ENCODE data around the gene RPS6KA5.
"Not testable (repeated sequence)": the region's sequence is repeated elsewhere in the genome, so short reads cannot be mapped to it uniquely, and the experiment has no call there.

RPS6KA5 gene

DNA sequence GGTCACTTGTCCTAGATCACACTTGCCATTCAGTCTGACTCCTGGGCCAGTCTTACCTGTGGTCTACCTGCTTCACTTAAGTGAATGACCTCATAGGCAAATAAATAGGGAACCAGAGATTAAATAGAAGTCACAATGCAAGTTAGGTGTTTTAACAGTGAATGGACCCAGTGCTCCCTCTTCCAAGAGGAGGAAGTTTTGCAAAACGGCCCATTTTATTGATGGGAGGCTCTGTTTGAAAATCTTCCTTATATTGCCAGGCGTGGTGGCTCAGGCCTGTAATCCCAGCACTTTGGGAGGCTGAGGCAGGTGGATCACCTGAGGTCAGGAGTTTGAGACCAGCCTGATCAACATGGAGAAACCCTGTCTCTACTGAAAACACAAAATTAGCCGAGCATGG, 79.8 kb downstream of the RPS6KA5 start:
- DNase-seq: not testable (repeated sequence)

DNA sequence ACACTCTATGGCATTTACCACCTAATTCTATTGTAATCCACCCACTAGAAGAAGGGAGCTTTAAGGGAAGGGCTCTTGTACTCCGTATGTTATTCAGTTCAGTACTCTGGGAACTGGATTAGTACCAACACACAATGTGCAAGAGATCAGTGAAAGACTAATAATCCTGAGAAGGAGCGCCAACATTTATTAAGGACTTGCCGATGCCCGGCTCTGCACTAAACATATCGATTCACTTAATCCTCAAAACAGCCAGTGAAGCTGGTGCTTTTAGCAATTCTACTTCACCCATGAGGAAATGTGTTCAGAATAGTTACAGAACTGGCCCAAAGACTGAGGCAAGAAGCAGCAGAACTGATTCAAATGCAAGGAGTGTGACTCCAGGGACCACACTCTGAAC, 80.9 kb downstream of the RPS6KA5 start:
- DNase-seq: no peak

DNA sequence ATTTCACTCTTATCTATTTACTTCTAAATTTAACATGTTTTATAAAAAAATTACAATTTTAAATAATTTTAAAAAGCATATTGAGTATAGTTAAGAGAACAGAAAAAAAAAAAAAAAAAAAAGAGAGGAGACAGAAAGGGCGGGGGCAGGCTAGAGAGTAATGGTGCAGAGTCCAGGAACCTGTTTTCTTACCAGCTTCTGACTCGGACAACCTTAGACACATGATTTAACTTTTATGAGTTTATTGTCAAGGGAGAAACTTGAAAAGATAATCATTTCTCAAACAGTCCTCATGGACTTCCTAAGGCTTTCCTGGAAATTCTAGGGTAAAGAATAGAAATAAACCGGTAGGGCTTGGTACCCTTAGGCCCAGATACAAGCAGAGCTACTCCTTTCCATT, 84.3 kb downstream of the RPS6KA5 start:
- DNase-seq: no peak

DNA sequence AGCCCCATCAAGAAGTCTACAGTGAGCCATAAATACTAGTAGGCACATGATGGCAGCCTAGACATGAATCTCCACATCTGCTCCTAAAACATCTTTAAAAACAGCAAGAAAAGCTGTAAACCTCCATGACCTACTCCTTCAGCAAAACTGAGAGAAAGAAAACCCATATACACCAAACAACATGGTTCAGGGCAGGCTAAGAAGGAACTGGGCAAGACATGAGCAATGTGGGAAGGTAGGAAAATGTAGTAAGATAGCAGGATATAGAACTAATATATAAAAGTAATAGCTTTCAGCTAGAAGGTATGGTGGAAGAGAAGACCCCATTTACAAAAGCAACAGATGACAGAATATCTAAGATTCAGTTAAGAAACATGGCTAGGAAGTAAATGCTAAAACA, 88.8 kb downstream of the RPS6KA5 start:
- DNase-seq: no peak

DNA sequence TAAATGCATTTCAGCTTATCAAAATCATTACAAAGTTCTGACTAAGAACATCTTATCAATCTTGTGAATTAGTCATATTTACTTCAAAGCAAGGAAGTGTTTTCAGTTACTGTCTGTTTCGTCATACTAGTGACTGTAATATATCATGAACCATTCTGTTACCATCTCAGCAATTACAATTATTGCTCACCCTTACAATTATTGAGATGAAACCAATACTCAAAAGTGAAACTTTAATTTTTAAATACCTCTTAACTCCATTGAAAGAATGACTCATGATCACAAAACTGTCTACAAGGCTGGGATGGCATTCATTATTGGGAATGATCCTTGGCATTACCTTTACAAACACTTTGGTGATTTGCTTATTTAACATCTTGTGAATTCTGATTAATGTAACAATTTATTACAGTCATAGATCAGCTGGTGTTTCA, 90.3 kb downstream of the RPS6KA5 start:
- DNase-seq: no peak

GRCh38 chr14:90969531-90970166, 90.8 kb downstream of the RPS6KA5 start:
- DNase-seq: no peak

- no peak for DNase-seq
Observed at GRCh38 chr14:90968025-90968424, 92.4 kb downstream of the RPS6KA5 start.

GRCh38 chr14:90966493-90966892, 93.9 kb downstream of the RPS6KA5 start:
- no peak for DNase-seq

DNA sequence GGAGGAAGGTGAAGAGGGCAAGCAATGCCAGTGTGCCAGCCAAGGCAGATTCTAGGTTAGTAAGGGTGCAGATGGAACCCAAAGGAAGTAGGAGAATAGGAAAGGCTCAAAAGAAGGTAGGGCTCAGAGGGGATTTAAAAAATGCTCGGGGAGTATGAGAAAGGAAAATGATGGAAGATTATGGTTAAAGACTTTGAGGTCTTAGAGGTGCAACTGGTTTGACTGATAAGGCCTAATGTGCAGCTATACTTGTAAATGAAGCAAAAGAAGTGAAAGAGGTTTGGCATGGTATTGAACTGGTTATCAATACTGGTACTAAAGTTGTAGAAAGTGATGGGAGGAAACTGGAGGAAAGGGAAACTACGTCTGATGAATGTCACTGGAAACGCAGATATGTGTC, 94.7 kb downstream of the RPS6KA5 start:
- no peak for DNase-seq

- no peak for DNase-seq
Observed at GRCh38 chr14:90963343-90963742, 97.1 kb downstream of the RPS6KA5 start.

GRCh38 chr14:90962505-90963109, 97.8 kb downstream of the RPS6KA5 start:
- no peak for DNase-seq

- no peak for DNase-seq
Observed at GRCh38 chr14:90960818-90961217, 99.6 kb downstream of the RPS6KA5 start.

DNA sequence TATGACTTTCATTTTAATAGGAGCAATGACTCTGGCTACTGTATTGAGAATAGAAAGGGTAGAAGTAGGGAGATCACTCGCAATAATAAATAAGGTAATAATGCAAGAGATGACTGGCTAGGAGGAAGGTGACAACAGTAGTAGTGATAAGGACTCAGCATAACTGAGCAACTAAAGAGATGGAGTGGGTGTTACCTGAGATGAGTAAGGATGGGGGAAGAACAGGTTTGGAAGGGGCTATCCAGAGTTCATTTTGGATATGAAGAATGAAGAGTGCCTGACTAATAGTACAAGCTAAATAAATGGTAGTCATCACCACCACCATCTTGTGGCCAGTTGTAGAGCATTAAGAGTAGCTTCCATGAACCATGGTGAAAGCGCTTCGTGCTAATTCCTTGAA, 101.1 kb downstream of the RPS6KA5 start:
- no peak for DNase-seq

GRCh38 chr14:90956273-90956672, 104.2 kb downstream of the RPS6KA5 start:
- DNase-seq: no peak

DNA sequence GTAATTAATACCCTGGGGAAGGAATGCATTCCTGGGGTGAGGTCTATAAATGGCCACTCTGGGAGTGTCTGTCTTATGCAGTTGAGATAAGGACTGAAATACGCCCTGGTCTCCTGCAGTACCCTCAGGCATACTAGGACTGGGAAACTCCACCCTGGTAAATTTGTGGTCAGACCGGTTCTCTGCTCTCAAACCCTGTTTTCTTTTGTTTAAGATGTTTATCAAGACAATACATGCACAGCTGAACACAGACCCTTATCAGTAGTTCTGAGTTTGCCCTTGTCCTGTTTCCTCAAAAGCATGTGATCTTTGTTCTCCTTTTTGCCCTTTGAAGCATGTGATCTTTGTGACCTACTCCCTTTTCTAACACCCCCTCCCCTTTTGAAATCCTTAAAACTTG, 106.8 kb downstream of the RPS6KA5 start:
- DNase-seq: not testable (repeated sequence)

DNA sequence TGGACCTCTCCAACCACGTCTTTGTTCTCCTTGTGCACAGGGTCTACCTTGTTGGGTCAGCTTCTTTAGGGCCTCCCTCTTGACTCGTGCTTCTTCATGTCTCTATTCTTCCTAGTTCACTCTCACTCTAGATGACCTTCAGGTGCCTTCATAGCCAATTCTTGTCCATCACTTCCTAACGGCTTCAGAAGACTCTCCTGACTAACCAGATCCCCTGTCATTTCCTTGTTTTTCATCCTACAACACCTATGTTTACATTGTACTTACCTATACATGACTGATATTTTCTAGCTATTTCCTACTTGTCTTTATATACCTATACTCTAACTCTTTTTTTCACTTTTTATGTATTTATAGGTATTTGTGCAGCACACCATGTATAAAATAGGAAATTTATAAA, 117.1 kb downstream of the RPS6KA5 start:
- no peak for DNase-seq

DNA sequence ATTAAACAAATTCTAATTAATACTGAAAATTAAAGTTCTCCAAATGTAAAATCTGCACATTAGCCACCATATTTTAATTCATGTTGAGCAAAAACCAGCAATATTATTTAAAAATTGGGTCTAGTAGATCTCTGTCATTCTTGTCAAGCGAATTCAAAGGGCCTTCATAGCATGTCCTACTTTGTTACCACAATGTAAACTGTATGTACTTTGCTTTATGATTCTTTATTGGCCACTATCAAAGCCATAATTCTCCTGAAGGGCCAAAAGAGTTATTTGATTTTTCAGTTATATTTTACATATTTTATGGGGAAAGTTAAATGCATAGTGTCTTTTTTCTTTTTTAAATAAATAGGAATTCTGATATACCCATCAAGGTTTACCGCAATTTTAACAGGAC, 117.9 kb downstream of the RPS6KA5 start:
- no peak for DNase-seq

- DNase-seq: no peak
Observed at GRCh38 chr14:90941706-90942105, 118.7 kb downstream of the RPS6KA5 start.

GRCh38 chr14:90940318-90940962, 120.0 kb downstream of the RPS6KA5 start:
- no peak for DNase-seq

DNA sequence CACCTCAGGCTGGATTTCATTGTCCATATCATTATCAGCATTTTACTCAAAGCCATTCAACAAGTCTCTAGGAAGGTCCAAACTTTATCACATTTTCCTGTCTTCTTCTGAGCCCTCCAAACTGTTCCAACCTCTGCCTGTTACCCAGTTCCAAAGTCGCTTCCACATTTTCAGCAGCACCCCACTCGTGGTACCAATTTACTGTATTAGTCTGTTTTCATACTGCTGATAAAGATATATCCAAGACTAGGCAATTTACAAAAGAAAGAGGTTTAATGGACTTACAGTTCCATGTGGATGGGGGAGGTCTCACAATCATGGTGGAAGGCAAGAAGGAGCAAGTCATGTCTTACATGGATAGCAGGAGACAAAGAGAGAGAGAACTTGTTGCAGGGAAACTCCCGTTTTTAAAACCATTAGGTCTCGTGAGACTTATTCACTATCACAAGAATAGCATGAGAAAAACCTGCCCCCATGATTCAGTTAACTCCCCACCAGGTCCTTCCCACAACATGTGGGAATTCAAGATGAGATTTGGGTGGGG, 121.1 kb downstream of the RPS6KA5 start:
- not testable (repeated sequence) for DNase-seq

DNA sequence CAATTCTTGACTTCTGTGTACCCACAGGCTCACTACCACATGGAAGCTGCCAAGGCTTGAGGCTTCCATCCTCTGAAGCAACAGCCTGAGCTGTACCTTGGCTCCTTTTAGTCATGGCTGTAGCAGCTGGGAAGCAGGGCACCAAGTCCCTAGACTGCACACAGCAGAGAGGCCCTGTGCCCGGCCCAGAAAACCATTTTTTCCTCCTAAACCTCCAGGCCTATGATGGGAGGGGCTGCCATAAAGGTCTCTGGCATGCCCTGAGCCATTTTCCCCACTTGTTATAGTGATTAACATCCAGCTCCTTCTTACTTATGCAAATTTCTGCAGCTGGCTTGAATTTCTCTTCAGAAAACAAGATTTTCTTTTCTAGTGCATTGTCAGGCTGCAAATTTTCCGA, 121.8 kb downstream of the RPS6KA5 start:
- DNase-seq: no peak

- no peak for DNase-seq
Observed at GRCh38 chr14:90936757-90937440, 123.5 kb downstream of the RPS6KA5 start.

DNA sequence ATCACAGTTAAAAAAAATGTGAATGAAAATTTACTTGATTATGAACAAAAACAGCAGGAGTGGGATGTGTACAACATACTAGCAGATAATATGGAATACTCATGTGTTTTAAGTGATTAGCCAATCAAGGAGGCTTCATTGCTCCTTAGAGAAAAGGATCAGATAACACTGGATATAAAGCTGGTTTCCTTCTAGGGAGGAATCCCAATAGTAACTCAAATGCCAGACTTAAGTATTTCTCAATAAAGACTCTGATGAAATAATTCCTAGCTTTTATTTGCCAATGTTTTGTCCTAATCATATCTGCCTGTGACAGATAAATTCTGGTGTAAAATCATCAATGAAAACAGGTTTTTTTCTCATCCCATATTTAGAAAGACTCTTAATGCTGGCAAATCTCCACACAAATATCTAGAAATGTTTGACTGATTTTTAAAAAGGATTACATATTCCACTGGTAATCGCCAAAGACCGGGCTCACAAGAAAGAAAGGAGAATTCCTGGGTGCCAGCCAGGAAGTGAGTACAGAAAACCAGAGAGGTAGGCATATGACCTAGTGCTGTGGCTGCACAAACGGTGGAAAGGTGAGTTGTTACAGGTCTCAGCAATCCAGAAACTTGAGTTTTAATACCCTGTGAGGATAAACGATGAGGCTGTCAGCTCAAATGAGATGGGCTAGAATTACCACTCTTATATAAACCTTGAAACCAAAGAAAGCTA, 135.7 kb downstream of the RPS6KA5 start:
- DNase-seq: no peak
